ENCODE measurements around the gene WDR7. TPM values are rescaled to one million over a fixed set of nuclear protein-coding genes. Genes with fewer than 3 reads are reported as not detected.

WDR7 gene
- total RNA-seq, 6 donors from 2014 or later = 17.8 to 58.7 (median 26.7) TPM

DNA sequence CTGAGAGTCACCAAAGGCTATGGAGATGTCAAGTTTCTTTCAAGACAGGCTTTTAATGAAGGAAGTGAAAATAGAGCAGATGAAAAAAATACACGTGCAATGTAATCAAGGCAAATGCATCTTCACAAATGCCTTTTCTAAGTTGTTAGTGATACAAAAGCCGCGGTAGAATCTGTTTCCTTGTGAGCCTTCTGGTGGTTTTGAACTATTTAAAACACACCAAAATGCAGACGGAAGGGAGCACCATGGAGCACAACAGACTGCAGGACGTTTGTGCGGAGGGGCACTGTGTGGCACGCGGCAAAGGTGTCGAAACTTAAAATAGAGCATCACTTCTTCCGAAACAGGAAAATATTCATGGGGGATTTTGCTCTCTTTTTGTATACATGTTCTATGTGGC is 430.7 kb downstream of the WDR7 start:
- no peaks in the 10 kb centered on the region for H3K9me3 ChIP-seq
- H3K27ac ChIP-seq = no peak overlapping the region
- H3K4me1 ChIP-seq = no peaks in the 10 kb centered on the region
- DNase-seq = no peak
- H3K36me3 ChIP-seq = no peaks in the 10 kb centered on the region
- TF ChIP-seq, protein P1, sequence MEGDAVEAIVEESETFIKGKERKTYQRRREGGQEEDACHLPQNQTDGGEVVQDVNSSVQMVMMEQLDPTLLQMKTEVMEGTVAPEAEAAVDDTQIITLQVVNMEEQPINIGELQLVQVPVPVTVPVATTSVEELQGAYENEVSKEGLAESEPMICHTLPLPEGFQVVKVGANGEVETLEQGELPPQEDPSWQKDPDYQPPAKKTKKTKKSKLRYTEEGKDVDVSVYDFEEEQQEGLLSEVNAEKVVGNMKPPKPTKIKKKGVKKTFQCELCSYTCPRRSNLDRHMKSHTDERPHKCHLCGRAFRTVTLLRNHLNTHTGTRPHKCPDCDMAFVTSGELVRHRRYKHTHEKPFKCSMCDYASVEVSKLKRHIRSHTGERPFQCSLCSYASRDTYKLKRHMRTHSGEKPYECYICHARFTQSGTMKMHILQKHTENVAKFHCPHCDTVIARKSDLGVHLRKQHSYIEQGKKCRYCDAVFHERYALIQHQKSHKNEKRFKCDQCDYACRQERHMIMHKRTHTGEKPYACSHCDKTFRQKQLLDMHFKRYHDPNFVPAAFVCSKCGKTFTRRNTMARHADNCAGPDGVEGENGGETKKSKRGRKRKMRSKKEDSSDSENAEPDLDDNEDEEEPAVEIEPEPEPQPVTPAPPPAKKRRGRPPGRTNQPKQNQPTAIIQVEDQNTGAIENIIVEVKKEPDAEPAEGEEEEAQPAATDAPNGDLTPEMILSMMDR (IDR thresholded peaks at IDR 0.05) = no peak
- no peak for TF ChIP-seq POLR2AphosphoS5 (IDR thresholded peaks at IDR 0.05)
- TF ChIP-seq EP300 (IDR thresholded peaks at IDR 0.05) = no peak
- TF ChIP-seq POLR2A (IDR thresholded peaks at IDR 0.05) = no peak
- H3K4me3 ChIP-seq = no peak overlapping the region
- ATAC-seq (ENCODE audit: low FRiP score in 2 of 2) = no peak
- 75 to 88% methylated on average over 10 of the region's 10 CpGs for WGBS, 2 donors
- H3K27me3 ChIP-seq = no peaks in the 10 kb centered on the region

DNA sequence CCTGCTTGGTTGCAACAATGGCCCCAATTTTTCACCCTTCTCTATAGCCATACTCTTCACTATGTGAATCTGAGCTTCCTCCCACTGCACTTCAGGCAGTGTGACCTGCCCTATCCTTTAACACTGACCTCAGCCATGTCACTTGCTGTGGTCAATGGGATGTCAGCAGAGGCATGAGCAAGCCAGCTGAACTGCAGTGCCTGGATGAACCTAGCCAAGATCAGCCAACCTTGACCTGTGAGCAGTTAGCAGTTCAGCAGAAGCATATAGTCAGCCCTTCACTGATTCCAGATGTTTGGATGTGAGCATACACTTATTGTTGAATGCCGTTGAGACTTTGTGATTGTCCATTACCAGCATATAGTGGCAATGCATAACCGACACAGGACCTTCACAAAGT is 432.3 kb downstream of the WDR7 start:
- no peak overlapping the region for H3K4me3 ChIP-seq
- H3K36me3 ChIP-seq = no peaks in the 10 kb centered on the region
- DNase-seq = no peak
- H3K4me1 ChIP-seq = no peaks in the 10 kb centered on the region
- WGBS, 2 donors = 96 to 97% methylated on average over 2 of the region's 2 CpGs
- ATAC-seq (ENCODE audit: low FRiP score in 2 of 2) = no peak
- H3K27me3 ChIP-seq = no peaks in the 10 kb centered on the region
- H3K27ac ChIP-seq = no peak overlapping the region
- TF ChIP-seq POLR2AphosphoS5 (IDR thresholded peaks at IDR 0.05) = no peak
- no peaks in the 10 kb centered on the region for H3K9me3 ChIP-seq

DNA sequence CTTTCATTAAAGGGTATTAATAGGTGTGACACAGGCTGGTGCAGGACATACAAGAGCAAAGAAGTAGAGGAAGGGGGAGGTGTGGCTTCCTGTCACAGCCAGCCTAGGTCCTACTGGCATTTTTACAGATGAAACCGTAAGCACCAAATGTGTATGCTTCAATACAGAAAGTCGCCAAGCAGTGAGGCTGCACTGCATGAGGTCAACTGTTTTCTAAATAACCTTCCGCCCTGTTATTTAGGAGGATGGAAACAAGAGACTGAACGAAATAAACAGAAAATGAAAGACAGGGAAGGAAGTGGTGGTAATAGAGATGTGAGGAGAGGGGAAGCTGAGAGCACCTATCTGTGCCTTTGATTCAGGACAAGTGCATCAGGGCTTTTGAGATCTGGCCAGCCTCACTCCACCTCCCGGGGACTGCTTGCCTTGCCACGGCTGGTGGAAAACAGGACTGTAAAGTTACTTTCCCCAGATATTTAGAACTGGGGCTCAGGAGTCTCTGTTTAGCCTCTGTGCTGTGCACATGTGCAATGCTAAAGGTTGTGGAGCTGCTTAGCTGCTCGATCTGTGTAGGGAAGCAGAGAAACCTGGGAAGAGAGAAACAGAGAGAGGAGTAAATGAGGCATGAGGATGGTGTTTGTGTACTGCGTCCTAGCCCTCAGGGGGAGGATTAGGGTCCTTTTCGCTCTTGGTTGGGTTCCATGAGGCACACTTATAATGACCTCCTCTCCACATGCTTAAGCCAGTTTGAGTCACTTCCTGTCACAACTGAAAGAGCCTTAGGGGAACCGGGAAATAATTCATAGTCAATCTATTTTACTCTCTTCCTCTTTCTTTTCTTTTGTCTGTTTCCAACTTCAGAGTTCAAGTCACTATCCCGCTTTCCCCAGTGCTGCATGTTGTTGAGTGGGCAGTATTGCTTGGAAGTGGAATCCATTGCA is 433.4 kb downstream of the WDR7 start:
- Histone ChIP-seq H3K9me3 (no peaks in the 10 kb centered on the region), H3K27me3 (no peaks in the 10 kb centered on the region), H3K4me3 (no peak overlapping the region), H3K36me3 (no peaks in the 10 kb centered on the region), H3K4me1 (no peaks in the 10 kb centered on the region), H3K27ac (no peak overlapping the region)
- ATAC-seq (ENCODE audit: low FRiP score in 2 of 2) (no peak), DNase-seq (no peak)
- TF ChIP-seq EP300 (IDR thresholded peaks at IDR 0.05) = no peak
- TF ChIP-seq POLR2A (IDR thresholded peaks at IDR 0.05) = no peak
- no peak for TF ChIP-seq POLR2AphosphoS5 (IDR thresholded peaks at IDR 0.05)
- TF ChIP-seq, protein P1 (IDR thresholded peaks at IDR 0.05) = no peak
- WGBS, 2 donors = 60 to 61% methylated on average over 11 of the region's 11 CpGs

DNA sequence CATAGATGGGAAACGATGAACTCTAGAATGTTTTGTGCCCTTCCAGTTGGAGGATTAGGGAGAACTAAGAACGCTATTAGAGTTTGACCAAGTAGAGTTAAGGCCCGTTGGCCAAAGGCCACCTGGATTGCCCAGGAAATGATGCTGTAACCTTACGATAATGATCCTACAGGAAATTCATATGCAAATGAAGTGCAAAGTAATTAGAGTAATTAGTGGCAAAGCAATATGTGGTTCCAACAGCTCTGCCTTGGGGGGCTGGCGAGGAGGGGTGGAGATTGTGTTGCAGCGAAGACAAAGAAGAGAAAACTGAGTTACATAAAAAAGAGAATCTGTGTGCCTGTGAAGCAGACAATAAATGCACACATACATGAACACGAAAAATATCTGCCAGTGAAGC is 434.2 kb downstream of the WDR7 start:
- 73 to 78% methylated on average over 7 of the region's 7 CpGs for WGBS, 2 donors
- no peaks in the 10 kb centered on the region for H3K36me3 ChIP-seq
- H3K4me1 ChIP-seq = no peaks in the 10 kb centered on the region
- DNase-seq (no peak), ATAC-seq (ENCODE audit: low FRiP score in 2 of 2) (no peak)
- no peak overlapping the region for H3K27ac ChIP-seq
- H3K4me3 ChIP-seq = no peak overlapping the region
- no peaks in the 10 kb centered on the region for H3K27me3 ChIP-seq
- TF ChIP-seq EP300 (IDR thresholded peaks at IDR 0.05) = no peak
- TF ChIP-seq, protein P1 (IDR thresholded peaks at IDR 0.05) = no peak
- no peak for TF ChIP-seq POLR2A (IDR thresholded peaks at IDR 0.05)
- no peak for TF ChIP-seq POLR2AphosphoS5 (IDR thresholded peaks at IDR 0.05)
- no peaks in the 10 kb centered on the region for H3K9me3 ChIP-seq

DNA sequence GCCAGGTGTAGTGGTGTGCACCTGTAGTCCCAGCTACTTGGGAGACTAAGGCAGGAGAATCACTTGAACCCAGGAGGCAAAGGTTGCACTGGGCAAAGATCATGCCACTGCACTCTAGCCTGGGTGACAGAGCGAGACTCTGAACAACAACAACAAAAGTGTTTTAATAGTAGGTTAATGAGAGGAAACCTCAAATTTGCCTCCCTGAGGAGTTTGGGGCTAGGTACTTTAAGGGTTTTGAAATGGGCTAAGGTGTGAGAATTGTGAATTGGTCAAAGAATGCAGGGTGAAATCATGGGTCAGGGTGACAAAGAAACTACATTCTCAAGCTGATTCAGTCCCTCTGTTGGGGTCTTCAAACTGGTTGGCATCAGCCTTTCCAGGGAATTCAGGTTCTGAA is 435.0 kb downstream of the WDR7 start:
- DNase-seq = no peak
- TF ChIP-seq POLR2A (IDR thresholded peaks at IDR 0.05) = no peak
- no peak for TF ChIP-seq EP300 (IDR thresholded peaks at IDR 0.05)
- no peak for TF ChIP-seq POLR2AphosphoS5 (IDR thresholded peaks at IDR 0.05)
- TF ChIP-seq, protein P1 (IDR thresholded peaks at IDR 0.05) = no peak
- Histone ChIP-seq H3K9me3 (no peaks in the 10 kb centered on the region), H3K4me3 (no peak overlapping the region), H3K27me3 (no peaks in the 10 kb centered on the region), H3K4me1 (no peaks in the 10 kb centered on the region), H3K27ac (no peak overlapping the region), H3K36me3 (no peaks in the 10 kb centered on the region)
- no peak for ATAC-seq (ENCODE audit: low FRiP score in 2 of 2)
- WGBS, 2 donors = 95 to 100% methylated on average over 1 of the region's 1 CpG

Small RNAs within 50 kb of the gene (small RNA-seq; reads per million reads assigned to genes)
- gene RF00012 (0 reads per million in 4 donors), gene RF00019 (0 reads per million in 4 donors)

Other genes starting within 250 kb of the WDR7 start
- gene TXNL1, start 12.8 kb upstream of the WDR7 start, total RNA-seq = 10 to 100 TPM in 4 of 6 donors, 1 to 10 TPM in 2; 6.9 to 53.4 (median 41.1) TPM